SK-N-MC (cell line): ENCODE measurements around the gene CST9.

Source experiments
- DNase-seq: peaks from one replicate; pipeline ENCODE4 v3.0.0-alpha.2; 2011; ENCODE audit warnings: low read depth, low spot score
- H3K27ac ChIP-seq: fragments of 200-600 bp; sonication (generic); 2 replicates; pipeline ENCODE4 v1.5.1; 2016; ENCODE audit warnings: mixed run types
- H3K36me3 ChIP-seq: fragments of 200-600 bp; sonication (generic); 2 replicates; pipeline ENCODE4 v1.6.1; 2017; ENCODE audit warnings: antibody characterized with exemption, low read length, mixed read lengths; ENCODE audit not compliant: insufficient read depth
- H3K4me3 ChIP-seq: fragments of 200-600 bp; sonication (generic); 2 replicates; pipeline ENCODE4 v1.5.1; 2016
- H3K9ac ChIP-seq: fragments of 200-600 bp; sonication (generic); 2 replicates; pipeline ENCODE4 v1.8.0; 2017; ENCODE audit warnings: mixed run types, mixed read lengths; ENCODE audit not compliant: insufficient read length
- H3K9me3 ChIP-seq: fragments of 200-600 bp; sonication (generic); 2 replicates; pipeline ENCODE4 v1.6.1; 2017; ENCODE audit warnings: low read depth, mild to moderate bottlenecking, antibody characterized with exemption, low read length, moderate library complexity, mixed read lengths
- EZH2 ChIP-seq: fragments of 200-600 bp; sonication (generic); IDR thresholded peaks from one replicate; pipeline ENCODE4 v1.6.1; 2017; ENCODE audit warnings: antibody characterized with exemption
- FOXP2 ChIP-seq: optimal IDR thresholded peaks from 2 replicates; pipeline ENCODE3; 2011; ENCODE audit warnings: mild to moderate bottlenecking, moderate library complexity; ENCODE audit not compliant: insufficient read depth; ENCODE audit errors: extremely low read length, control extremely low read depth
- POLR2AphosphoS5 ChIP-seq: IDR thresholded peaks from 2 replicates; pipeline ENCODE4 v1.6.1; 2012; ENCODE audit warnings: mild to moderate bottlenecking, low read depth, low read length, borderline replicate concordance

CST9 gene

DNA sequence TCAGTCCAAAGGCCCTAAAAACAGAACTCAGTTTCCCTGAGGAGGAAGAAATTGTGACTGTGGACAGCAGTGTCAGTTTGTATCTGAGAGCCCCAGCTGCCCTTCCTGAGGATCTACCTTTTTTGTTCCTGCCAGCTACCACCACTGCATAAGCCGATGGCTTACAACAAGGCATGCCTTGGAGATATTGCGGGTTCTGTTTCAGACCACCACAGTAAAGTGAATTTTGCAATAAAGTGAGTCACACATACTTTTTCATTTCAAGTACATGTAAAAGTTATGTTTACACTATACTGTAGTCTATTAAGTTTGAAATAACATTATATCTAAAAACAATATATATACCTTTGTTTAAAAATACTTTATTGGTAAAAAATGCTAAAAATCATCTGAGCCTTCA, 41.6 kb upstream of the CST9 start:
- no peak overlapping the region for H3K27ac ChIP-seq
- no peaks in the 10 kb centered on the region for H3K36me3 ChIP-seq
- TF ChIP-seq FOXP2: no peak
- H3K9me3 ChIP-seq: no peaks in the 10 kb centered on the region
- no peak overlapping the region for H3K9ac ChIP-seq
- H3K4me3 ChIP-seq: no peak overlapping the region
- no peak for DNase-seq

DNA sequence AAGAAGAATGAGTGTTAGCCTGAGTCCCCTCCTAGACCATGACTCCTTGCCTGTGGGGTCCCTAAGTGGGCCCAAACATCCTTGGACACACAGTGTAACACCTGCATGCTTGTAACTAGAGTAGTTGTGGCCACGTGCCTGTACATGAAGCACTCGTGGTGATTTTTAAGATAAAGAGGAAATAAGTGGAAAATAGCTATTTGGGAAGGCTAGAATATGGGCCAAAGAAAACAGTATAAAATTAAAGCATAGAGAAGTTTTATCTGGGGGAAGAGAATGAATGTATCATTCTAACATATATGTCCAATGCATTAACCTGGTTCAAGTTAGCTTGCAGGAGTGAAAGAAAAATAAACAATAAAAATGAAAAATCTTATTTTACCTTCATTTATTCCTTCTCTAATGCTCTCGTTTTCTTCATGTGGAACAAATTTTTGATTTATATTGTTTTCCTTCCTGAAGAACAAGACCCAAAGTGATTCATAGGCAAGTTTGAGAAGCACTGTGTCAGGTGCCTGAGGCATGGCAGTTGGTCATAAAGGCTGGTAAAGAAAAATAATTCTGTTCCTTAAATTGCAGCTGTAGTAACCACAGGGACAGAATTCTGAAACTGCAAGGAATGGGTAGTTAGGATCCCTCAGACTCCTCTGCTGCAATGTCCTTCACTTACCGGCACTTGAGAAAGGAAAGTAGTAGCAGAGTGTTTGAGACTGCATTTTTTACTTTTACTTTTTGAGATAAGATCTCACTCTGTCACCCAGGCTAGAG, 40.6 kb upstream of the CST9 start:
- Histone ChIP-seq H3K27ac (no peak overlapping the region), H3K9ac (no peak overlapping the region), H3K9me3 (no peaks in the 10 kb centered on the region), H3K4me3 (no peak overlapping the region), H3K36me3 (no peaks in the 10 kb centered on the region)
- TF ChIP-seq FOXP2: no peak
- TF ChIP-seq EZH2: no peak
- no peak for TF ChIP-seq POLR2AphosphoS5
- no peak for DNase-seq

DNA sequence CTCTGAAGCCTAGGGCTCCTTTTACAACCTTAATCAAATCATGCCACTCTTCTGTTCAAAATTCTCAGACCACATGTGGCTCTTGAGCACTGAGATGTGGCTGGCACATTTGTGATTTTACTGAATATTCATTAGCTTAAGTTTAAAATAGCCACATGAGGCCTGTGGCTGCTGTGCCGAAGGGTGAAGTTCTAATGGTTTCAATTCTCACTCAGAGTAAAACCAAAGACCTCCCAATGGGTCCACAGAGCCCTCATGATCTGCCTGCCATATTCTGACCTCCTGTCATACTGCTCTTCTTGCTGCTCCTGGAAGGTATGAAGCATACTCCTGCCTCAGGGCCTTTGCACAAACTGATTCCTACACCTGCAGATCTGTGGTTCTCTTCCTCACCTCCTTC, 39.9 kb upstream of the CST9 start:
- TF ChIP-seq POLR2AphosphoS5: no peak
- no peak for TF ChIP-seq EZH2
- TF ChIP-seq FOXP2: no peak
- no peaks in the 10 kb centered on the region for H3K9me3 ChIP-seq
- no peak for DNase-seq
- no peaks in the 10 kb centered on the region for H3K36me3 ChIP-seq
- H3K4me3 ChIP-seq: no peak overlapping the region
- H3K9ac ChIP-seq: no peak overlapping the region
- H3K27ac ChIP-seq: no peak overlapping the region

DNA sequence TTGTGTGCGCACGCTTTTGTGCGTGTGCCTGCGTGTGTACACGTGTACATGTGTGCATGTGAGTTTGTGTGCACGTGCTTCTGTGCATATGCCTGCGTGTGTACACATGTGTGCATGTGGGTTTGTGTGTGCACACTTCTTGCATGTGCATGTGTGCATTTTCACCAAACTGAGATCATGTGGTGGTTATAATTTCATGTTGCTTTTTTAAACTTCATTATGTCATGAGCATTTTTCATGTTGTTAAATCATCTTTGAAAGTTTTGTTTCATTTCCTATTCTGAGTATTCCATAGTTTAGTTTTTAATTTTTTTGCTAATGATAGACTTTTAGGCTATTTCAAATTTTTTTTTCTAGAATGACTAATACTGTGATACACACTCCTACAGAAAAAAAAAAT, 38.4 kb upstream of the CST9 start:
- no peak overlapping the region for H3K4me3 ChIP-seq
- no peak for TF ChIP-seq POLR2AphosphoS5
- no peak for TF ChIP-seq EZH2
- no peak for TF ChIP-seq FOXP2
- no peak overlapping the region for H3K27ac ChIP-seq
- H3K36me3 ChIP-seq: no peaks in the 10 kb centered on the region
- H3K9me3 ChIP-seq: no peaks in the 10 kb centered on the region
- DNase-seq: no peak
- no peak overlapping the region for H3K9ac ChIP-seq

DNA sequence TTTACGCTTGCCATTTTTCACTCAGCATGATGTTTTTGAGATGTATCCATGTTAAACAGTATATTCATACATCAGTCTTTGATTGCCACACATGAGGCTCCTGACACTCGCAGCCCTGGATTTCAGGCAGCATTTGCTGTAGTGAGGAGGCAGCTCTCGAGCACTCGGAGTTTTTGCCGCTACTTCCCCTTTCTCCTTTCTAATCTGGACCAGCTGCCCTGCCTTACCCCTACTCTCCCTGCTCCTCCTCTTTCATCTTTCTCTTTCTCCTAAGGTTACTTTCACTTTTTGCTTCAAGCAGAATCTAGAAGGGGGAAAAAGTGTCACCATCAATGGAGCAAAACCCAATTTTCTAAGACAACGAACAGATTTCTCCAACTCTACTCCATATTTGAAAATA, 37.9 kb upstream of the CST9 start:
- no peak overlapping the region for H3K9ac ChIP-seq
- TF ChIP-seq FOXP2 (no peak), POLR2AphosphoS5 (no peak), EZH2 (no peak)
- no peak for DNase-seq
- H3K4me3 ChIP-seq: no peak overlapping the region
- H3K27ac ChIP-seq: no peak overlapping the region
- H3K9me3 ChIP-seq: no peaks in the 10 kb centered on the region
- H3K36me3 ChIP-seq: no peaks in the 10 kb centered on the region

DNA sequence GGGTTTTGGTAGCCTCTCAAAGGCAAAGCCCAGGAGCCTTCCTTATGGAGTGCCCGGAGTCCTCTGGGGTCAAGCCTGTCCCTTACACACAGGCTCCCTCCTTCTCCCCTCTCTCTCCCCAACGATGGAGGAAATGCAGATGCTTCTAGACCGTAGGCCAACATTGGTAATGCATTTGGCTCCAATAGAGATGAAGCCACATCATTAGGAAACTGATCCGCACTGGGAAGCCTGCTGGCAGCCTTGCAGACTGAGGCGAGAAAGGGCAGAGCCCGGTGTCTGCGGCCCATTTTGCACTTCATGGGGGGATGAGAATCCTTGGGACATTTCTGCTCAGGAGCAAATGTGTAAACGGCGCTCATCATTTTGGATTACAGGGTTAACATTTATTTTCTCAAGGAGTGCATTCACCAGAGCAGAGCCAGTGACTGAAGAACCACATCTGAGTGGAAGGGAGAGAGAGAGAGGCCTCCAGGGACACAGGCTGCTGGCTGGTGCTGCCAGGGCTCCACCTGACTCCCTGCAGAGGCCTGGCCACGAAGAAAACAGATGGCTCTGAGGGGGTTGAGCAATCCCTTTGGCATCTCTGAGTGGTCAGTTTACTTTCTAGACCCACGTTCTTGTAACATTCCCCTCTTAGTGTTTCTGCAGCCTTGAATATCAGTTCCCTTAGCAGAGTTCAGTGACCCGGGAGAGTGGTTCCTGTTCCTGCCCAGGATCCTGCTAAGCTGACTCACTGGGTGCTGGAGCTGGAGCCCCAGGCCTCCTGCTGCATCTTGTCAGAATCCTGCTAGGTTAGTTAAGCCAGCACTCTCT, 36.4 kb upstream of the CST9 start:
- TF ChIP-seq POLR2AphosphoS5: no peak
- no peak for TF ChIP-seq FOXP2
- TF ChIP-seq EZH2: no peak
- H3K36me3 ChIP-seq: no peaks in the 10 kb centered on the region
- no peak overlapping the region for H3K9ac ChIP-seq
- no peak overlapping the region for H3K4me3 ChIP-seq
- no peak overlapping the region for H3K27ac ChIP-seq
- H3K9me3 ChIP-seq: no peaks in the 10 kb centered on the region
- no peak for DNase-seq

DNA sequence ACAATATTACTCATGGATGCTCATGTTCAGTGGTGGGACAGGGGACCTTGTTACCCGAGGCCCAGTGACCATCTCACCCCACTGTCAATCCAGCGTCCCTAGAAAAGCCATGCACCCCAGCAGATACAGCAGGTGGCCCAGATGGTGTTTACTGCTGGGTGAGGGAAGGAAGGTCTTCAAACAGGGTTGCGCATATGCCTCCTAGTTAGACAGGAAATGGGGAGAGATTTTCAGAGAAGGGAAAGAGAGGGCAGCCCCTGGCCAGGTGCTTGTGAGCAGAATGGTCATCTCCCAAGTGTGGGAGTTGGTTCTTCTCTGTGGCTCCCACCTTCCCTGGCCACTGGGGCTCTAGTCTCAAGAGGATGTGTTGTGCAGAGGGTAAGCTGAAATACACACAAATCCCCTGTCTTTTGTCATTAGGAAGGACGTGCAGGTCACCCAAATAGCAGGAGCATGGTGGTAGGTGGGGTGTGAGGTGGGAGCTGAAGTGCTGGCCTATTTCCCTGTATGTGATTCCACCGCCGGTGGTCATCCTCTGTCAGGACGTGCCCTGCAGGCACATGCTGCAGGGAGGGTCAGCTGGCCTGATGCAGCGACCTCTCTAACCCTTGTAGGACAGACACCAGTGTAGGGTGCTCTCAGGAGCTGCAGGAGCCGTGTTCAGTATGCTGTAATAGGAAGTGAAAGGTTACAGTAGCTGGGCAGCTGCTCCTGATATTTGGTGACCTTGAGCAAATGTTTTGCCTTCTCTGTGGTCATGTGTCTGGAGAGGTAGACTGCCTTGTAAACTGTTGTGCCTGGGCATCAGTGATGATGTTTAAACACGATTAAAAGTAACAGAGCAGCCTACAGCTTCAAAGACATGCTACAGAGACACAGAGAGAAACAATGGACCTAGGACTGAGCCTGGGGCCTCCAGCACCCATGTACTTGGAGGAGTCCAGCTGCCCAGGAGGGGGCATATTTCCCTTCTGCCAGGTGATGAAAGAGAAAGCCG, 35.3 kb upstream of the CST9 start:
- no peak overlapping the region for H3K9ac ChIP-seq
- no peaks in the 10 kb centered on the region for H3K9me3 ChIP-seq
- no peak overlapping the region for H3K27ac ChIP-seq
- TF ChIP-seq EZH2: no peak
- no peak for TF ChIP-seq FOXP2
- TF ChIP-seq POLR2AphosphoS5: no peak
- DNase-seq: no peak
- no peak overlapping the region for H3K4me3 ChIP-seq
- H3K36me3 ChIP-seq: no peaks in the 10 kb centered on the region

DNA sequence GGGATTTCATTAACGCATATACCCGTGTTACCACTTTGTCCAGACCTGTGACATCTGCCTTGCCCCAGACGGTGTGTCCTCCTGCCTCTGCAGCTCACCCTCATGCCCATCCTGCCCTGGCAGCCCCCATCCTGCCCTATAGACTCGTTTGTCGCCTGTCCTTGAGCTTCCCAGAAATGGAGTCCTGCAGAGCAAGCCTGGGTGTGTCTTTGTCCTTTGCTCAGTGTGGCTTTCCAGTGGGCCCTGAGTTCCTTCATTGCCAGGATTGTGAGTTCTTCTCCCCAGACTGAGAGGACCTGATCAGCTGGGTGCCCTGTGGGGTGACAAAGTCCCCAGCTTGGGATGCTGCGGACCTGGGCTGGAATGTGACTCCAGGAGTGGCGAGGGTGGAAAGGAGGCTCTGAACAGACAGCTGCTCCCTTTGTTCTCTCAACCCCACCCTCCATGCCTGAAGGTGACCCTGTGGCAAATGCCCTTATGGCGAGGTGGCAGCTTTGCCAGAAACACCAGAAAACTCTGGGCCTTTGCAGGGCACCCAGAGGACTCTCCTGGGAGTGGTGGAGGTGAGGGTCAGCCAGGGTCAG, 34.4 kb upstream of the CST9 start:
- no peak for DNase-seq
- H3K36me3 ChIP-seq: no peaks in the 10 kb centered on the region
- no peak overlapping the region for H3K9ac ChIP-seq
- H3K27ac ChIP-seq: no peak overlapping the region
- no peaks in the 10 kb centered on the region for H3K9me3 ChIP-seq
- no peak overlapping the region for H3K4me3 ChIP-seq
- TF ChIP-seq POLR2AphosphoS5: no peak
- no peak for TF ChIP-seq EZH2
- no peak for TF ChIP-seq FOXP2
